ENCODE data around the gene GRIA1.
A peak's percentile ranks its signal among the peaks of the same experiment; 100 is the strongest.

GRIA1 gene

DNA sequence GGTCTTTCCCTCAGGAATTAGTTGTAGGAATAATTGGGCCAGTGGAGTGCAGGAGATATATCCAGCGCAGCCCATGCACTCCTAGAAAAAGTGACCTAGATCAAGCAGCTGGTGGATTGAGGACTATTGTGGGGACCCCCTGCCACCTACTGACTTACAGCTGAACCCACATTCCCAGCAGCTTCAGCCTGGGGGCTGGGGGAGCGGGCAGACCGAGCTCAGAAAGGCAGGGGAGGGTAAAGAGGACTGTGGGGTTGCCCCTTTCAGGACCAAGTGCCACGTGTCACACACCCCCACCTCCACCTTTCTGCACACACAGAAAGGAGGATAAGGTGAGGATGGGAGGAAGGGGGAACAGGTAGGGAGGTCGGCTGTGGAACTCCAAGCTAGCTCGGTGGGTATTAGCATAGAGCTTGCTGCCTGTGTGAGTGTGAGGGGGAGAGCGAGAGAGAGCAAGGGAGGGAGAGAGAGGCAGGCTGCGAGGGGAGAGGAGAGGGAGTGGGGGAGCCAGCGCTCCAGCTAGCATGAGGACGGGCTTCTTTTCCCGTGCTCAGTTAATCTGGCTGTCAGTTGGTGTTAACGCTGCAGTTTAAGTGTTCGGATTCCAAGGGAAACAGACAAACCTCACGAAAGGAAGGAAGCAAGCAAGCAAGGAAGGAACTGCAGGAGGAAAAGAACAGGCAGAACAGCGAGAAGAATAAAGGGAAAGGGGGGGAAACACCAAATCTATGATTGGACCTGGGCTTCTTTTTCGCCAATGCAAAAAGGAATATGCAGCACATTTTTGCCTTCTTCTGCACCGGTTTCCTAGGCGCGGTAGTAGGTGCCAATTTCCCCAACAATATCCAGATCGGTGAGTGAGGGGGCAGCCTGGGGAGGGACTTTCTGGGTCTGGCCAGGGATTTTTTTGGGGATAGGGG lies at the start of gene GRIA1:
TSS of gene GRIA1 (plus strand) at position 553 of the 920 bp plus-strand sequence.
- DNase-seq, result no peak

GRCh38 chr5:153445875-153446579 lies 44.4 kb upstream of the GRIA1 start:
- DNase-seq, result peak; percentile 86

- DNase-seq, result no peak
Observed at GRCh38 chr5:153447534-153447933, 42.9 kb upstream of the GRIA1 start.

GRCh38 chr5:153456354-153456753 lies 34.1 kb upstream of the GRIA1 start:
- DNase-seq, result no peak

- no peak for DNase-seq
Observed at GRCh38 chr5:153456993-153457392, 33.5 kb upstream of the GRIA1 start.

DNA sequence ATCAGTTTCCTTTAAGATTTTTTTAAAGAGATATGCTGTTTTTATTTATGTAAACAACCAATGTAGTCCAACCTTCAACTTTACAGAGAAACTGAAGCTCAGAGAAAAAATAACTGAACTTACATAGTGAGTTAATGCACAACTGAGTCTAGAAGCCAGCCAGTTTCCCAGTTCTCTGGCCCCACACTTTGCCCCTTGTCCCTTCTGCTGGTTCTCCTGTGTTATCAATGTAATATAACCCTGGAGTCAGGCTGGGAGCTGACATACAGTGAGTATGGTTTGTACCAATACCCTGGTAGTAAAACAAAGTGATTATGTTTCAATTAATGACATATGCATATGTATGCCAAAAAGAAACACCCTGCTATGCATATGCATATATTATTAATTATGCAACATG lies 32.2 kb upstream of the GRIA1 start:
- no peak for DNase-seq

DNA sequence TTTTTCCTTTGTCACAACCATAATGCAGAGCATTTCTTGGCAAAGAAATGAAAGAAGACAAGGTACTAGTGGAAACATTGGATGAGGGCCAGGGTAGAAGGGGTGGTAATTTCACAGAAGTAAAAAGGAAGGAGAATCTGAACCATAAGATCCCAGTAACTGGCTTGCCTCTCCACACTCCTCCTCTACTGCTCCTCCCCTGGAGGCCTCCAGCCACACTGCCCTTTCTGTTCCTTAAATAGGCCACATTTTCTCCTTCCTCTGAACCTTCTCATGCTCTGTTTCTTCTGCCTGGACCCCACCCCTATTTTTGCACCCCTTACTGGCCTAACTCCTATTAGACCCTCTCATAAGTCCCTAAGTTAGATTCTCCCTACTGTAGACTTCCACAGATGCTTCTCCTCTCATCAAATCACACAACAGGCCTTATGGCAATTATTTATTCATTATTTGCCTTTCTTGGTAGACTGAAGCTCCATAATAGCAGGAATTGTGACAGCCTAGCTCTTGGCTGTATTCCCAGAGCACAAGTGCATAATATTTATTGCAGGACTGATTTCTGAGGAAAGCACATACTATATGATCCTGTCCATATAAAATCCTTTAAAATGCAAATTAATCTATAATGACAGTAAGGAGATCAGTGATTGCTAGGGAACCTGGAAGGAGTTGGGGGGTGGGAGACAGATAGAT lies 31.3 kb upstream of the GRIA1 start:
- DNase-seq, result peak; percentile 50

DNA sequence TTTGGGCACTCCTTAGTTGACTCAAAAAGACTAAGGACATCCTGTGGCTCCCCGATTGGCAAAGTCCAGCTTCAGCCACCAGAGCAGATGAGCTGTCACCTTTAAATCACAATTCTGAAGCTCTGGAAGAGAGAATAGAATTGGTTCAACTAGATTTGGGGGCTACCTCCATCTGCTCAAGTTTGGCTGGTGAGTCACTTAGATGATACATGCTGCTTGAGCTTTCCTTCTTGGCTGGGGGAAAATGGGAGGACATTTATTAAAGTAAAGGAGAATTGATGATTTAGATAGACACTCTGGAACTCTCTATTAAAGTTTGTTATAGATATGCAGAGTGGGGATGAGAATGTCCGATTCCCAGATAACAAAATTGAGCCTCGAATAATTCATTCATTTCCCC lies 30.0 kb upstream of the GRIA1 start:
- no peak for DNase-seq

DNA sequence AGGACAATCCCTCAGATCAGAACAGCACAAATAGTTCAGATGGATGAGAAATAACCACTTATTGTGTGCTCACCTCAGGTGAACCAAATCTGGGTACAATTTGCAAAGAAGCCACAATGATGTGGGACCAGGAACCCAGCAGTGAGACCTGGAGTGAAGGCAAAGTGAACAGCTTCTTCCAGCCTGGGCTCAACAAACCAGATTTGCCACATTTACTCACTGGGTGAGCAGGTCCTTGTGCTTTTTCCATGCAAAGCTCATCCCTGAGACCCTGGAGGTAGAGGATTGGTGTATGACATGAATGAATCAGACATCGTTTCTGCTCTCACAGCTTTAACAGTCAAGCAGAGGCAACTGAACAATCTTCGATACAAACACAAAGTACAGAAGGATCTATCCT lies 29.1 kb upstream of the GRIA1 start:
- no peak for DNase-seq

DNA sequence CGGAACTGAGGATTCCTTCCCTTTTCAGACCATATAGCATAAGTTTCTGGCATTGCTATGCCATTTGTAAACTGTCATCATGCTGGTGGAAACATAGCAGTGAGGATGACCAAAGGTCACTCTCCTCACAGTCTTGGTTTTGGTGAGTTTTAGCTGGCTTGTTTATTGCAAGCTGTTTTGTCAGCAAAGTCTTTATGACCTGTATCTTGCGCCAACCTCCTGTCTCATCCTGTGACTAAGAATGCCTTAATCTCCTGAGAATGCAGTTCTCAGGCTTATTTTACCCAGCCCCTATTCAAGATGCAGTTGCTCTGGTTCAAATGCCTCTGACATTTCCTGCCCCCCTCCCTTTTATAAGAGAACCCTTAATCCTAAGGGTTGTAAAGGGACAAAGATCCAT lies 26.7 kb upstream of the GRIA1 start:
- DNase-seq, result no peak

DNA sequence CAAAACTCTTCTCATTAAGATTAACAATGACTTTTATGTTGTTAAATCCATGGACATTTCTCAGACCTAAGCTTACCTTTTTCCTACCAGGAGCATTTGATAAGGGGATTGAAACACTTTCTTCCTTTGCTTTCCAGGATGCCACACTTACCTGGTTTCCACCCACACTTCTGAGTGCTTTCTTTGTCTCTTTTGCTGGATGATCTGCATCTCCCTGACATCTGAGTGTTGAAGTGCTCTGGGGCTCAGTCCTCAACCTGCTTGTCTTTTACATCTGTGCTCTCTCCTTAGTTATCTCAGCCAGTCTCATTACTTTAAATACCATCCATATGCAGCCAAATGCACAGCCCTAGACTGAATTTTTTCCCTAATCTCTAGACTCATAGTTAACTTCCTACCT lies 22.9 kb upstream of the GRIA1 start:
- no peak for DNase-seq

- no peak for DNase-seq
Observed at GRCh38 chr5:153469423-153469822, 21.0 kb upstream of the GRIA1 start.

GRCh38 chr5:153470736-153471135 lies 19.7 kb upstream of the GRIA1 start:
- no peak for DNase-seq

DNA sequence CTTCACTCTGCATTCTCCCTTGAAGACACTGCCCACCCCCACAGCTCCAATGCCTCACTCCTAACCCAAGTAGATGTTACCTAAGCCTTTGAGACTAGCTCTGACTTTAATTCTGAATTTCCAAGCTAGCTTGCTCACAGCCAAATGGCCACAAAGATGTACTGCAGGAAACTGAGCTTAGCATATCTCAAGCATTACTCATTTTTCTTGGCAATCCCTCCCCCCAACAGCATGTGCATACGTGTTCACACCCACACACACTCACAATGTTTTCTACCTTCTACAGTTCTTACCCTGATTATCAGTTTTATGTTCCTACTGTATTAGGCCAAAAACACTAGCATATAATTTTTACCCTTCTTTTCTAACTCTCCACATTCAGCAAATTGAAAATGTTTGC lies 13.7 kb upstream of the GRIA1 start:
- DNase-seq, result no peak

GRCh38 chr5:153480401-153480800 lies 10.1 kb upstream of the GRIA1 start:
- DNase-seq, result no peak

GRCh38 chr5:153483482-153483881 lies 7.0 kb upstream of the GRIA1 start:
- DNase-seq, result no peak

- no peak for DNase-seq
Observed at GRCh38 chr5:153485641-153486040, 4.8 kb upstream of the GRIA1 start.

DNA sequence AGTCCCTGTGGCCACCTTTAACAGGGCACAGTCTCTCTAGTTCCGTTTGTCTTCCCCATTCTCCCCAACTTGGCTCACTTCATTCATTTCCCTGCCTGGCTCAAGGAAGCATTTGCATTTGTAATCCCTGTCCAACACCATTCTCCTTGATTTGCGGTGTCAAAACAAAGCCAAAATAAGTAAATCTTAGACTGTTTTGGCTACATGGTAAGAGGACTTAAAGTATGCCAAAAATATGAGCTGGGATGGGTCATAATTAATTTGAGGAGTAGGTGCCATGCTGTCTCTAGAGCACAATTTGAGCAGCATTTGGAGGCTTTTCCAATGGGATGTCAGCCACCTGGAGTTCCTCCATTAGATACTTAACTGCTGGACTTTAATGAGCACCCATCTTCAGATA lies 3.7 kb upstream of the GRIA1 start:
- no peak for DNase-seq

DNA sequence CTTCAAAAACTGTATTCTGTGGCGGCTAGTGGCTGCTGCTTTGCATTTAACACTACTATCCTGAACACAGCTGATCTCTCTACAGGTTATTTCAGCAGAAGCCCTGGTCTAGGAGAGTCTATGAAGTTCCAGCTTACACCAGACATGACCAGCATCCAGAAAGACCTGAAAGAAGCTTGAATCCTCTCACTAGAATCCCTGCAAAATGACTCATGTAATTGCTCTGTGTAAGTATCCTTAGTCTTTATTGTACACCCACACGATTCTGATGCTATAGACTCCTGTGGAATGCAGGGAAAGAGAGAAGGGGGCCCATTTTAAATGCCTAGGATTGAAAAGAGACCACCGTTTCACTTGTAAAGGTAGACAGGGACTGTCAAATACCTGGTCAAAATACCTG lies 859 bp upstream of the GRIA1 start:
- DNase-seq, result no peak

DNA sequence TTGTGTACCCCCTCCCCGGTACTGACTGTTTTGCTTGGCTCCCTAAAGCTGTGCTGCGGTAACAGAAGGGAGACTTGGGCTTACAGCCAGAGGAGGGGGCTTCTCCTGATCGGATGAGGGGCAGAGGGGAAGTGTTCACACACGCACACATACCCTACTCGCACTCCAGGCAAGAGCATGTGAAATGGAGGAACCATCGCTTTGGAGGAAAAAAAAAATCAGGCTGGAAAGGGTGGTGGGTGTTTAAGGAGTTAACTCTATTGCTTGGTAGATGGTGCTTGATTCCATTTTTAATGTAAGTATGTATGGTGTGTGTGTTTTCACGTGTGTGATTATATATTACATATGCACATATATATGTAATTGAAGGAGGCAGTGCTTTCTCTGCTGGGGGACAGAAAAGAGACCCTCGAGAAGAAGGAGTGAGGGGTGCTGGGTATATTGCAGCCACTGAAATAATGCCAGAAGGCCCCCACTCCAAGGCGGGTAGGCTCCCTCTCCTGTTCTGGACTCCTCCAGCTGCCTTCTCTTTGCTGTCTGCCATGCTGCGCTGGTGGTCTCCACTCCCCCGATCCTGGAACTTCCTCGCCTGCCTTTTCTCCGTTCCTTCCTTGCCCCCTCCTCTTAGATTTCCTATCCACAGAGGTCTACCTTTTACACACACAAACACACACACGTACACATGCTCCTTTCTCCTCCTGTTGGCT lies 721 bp downstream of the GRIA1 start:
- no peak for DNase-seq

GRCh38 chr5:153491856-153492255 lies 1.4 kb downstream of the GRIA1 start:
- no peak for DNase-seq

- no peak for DNase-seq
Observed at GRCh38 chr5:153496835-153497234, 6.4 kb downstream of the GRIA1 start.

DNA sequence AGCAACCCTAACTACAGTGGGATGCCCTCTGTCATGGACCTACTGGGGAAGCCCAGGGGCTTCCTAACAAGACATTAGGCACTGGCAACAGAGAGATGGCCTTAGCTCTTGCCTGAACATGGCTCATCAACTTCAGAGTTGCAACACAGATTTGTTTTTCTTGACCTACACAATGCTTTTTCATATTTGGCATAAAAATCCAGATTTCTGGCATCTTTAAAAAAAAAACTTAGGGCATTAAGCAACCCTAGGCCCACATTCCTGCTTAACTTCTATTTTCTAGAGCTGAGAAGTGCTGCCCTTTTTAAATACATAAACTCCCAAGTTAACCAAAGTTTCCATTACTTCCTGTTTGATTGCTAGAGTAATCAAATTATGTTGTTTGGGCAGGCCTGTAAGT lies 8.0 kb downstream of the GRIA1 start:
- no peak for DNase-seq
